ENCODE data around the gene SPATA46. TPM values are rescaled to one million over a fixed set of nuclear protein-coding genes. Genes with fewer than 3 reads are reported as not detected.

The SPATA46 gene
- total RNA-seq, 3 donors from 2014 or later (not counting 1 experiment from before 2014, with no cell fraction given): not detected

- ATAC-seq (no peak), DNase-seq (no peak)
- Mint-ChIP-seq H3K4me1 (peaks cover 55 to 56% of the 10 kb centered on the region in 2 donors), H3K9me3 (no peaks in the 10 kb centered on the region), H3K27me3 (ENCODE audit: low read depth in 2 of 2) (no peaks in the 10 kb centered on the region), H3K4me3 (peak overlapping the region; percentile 13), H3K36me3 (peaks cover 8% of the 10 kb centered on the region), H3K27ac (peak overlapping the region; percentile 83 to 89)
- Histone ChIP-seq H3K4me1 (ENCODE audit: control insufficient read depth, insufficient read depth, low read length) (peaks cover 25% of the 10 kb centered on the region), H3K9me3 (ENCODE audit: control insufficient read depth, insufficient read depth, low read length) (no peaks in the 10 kb centered on the region), H3K27ac (ENCODE audit: low read length) (no peak overlapping the region), H3K4me3 (ENCODE audit: low read length) (no peak overlapping the region), H3K36me3 (ENCODE audit: control insufficient read depth, insufficient read depth, low read length) (peaks cover 15% of the 10 kb centered on the region), H3K27me3 (ENCODE audit: control insufficient read depth, insufficient read depth, low read length) (no peaks in the 10 kb centered on the region)
- WGBS (ENCODE audit: insufficient coverage): 80% methylated on average over 15 of the region's 15 CpGs
- TF ChIP-seq CTCF (IDR thresholded peaks at IDR 0.05): no peak
- intact Hi-C loops (cut with micrococcal nuclease): loop anchor here (10.0 kb wide), 1 partner anchor 596 kb away; no protein-coding TSS in a partner anchor
Measured at GRCh38 chr1:162390396-162391185, 13.9 kb upstream of the SPATA46 start.

GRCh38 chr1:162389971-162390370 lies 13.3 kb upstream of the SPATA46 start:
- Histone ChIP-seq H3K27me3 (ENCODE audit: control insufficient read depth, insufficient read depth, low read length) (no peaks in the 10 kb centered on the region), H3K4me3 (ENCODE audit: low read length) (no peak overlapping the region), H3K4me1 (ENCODE audit: control insufficient read depth, insufficient read depth, low read length) (peaks cover 25% of the 10 kb centered on the region), H3K36me3 (ENCODE audit: control insufficient read depth, insufficient read depth, low read length) (peaks cover 10% of the 10 kb centered on the region), H3K27ac (ENCODE audit: low read length) (no peak overlapping the region), H3K9me3 (ENCODE audit: control insufficient read depth, insufficient read depth, low read length) (no peaks in the 10 kb centered on the region)
- peak overlapping the region; percentile 83 to 89 for H3K27ac Mint-ChIP-seq
- no peaks in the 10 kb centered on the region for H3K9me3 Mint-ChIP-seq
- WGBS (ENCODE audit: insufficient coverage): 85% methylated on average over 5 of the region's 9 CpGs
- no peak for TF ChIP-seq CTCF (IDR thresholded peaks at IDR 0.05)
- no peak for DNase-seq
- H3K4me1 Mint-ChIP-seq: peaks cover 55 to 56% of the 10 kb centered on the region in 2 donors
- no peaks in the 10 kb centered on the region for H3K27me3 Mint-ChIP-seq (ENCODE audit: low read depth in 2 of 2)
- peak overlapping the region; percentile 78 for H3K4me3 Mint-ChIP-seq
- peak in 2 of 3 donors; percentile 20 to 39 for ATAC-seq
- H3K36me3 Mint-ChIP-seq: peaks cover 8% of the 10 kb centered on the region
- intact Hi-C loops (cut with micrococcal nuclease): loop anchor here (10.0 kb wide), 2 partner anchors 45 to 595 kb away; no protein-coding TSS in a partner anchor

- no peaks in the 10 kb centered on the region for H3K9me3 Mint-ChIP-seq
- intact Hi-C loops (cut with micrococcal nuclease): loop anchor here (10.0 kb wide), 1 partner anchor 46 kb away; no protein-coding TSS in a partner anchor
- Histone ChIP-seq H3K4me3 (ENCODE audit: low read length) (no peak overlapping the region), H3K36me3 (ENCODE audit: control insufficient read depth, insufficient read depth, low read length) (peaks cover 4% of the 10 kb centered on the region), H3K4me1 (ENCODE audit: control insufficient read depth, insufficient read depth, low read length) (peaks cover 25% of the 10 kb centered on the region), H3K9me3 (ENCODE audit: control insufficient read depth, insufficient read depth, low read length) (no peaks in the 10 kb centered on the region), H3K27me3 (ENCODE audit: control insufficient read depth, insufficient read depth, low read length) (no peaks in the 10 kb centered on the region), H3K27ac (ENCODE audit: low read length) (no peak overlapping the region)
- peak overlapping the region; percentile 78 for H3K4me3 Mint-ChIP-seq
- DNase-seq (no peak), ATAC-seq (peak in 1 of 3 donors; percentile 9)
- H3K27ac Mint-ChIP-seq: peak overlapping the region; percentile 83 to 89
- WGBS (ENCODE audit: insufficient coverage): 32% methylated on average over 10 of the region's 11 CpGs
- H3K36me3 Mint-ChIP-seq: peaks cover 8% of the 10 kb centered on the region
- peaks cover 55 to 56% of the 10 kb centered on the region in 2 donors for H3K4me1 Mint-ChIP-seq
- TF ChIP-seq CTCF (IDR thresholded peaks at IDR 0.05): no peak
- H3K27me3 Mint-ChIP-seq (ENCODE audit: low read depth in 2 of 2): no peaks in the 10 kb centered on the region
Measured at GRCh38 chr1:162389021-162389818, 12.6 kb upstream of the SPATA46 start.
